GM18520 (cell line): ENCODE results near the gene SPATA6.
"Not testable (repeated sequence)": the region's sequence is repeated elsewhere in the genome, so short reads cannot be mapped to it uniquely, and the experiment has no call there.

Experiments used
- ATAC-seq: cut with Tn5 transposase; IDR thresholded peaks from one replicate; pipeline ENCODE4 v1.9.1; 2021; ENCODE audit not compliant: unreplicated experiment

SPATA6 gene

GRCh38 chr1:48471691-48472576 lies at the start of gene SPATA6:
TSS of gene SPATA6 (minus strand) at chr1:48472204. CDS start at chr1:48472008, 196 bp downstream.
- peak; percentile 97 for ATAC-seq

- not testable (repeated sequence) for ATAC-seq
Measured at GRCh38 chr1:48519896-48520295, 47.9 kb upstream of the SPATA6 start.

GRCh38 chr1:48506870-48507269 lies 34.9 kb upstream of the SPATA6 start:
- no peak for ATAC-seq

GRCh38 chr1:48500541-48501450 lies 28.8 kb upstream of the SPATA6 start:
- ATAC-seq = no peak

- no peak for ATAC-seq
Measured at GRCh38 chr1:48499211-48499735, 27.3 kb upstream of the SPATA6 start.

DNA sequence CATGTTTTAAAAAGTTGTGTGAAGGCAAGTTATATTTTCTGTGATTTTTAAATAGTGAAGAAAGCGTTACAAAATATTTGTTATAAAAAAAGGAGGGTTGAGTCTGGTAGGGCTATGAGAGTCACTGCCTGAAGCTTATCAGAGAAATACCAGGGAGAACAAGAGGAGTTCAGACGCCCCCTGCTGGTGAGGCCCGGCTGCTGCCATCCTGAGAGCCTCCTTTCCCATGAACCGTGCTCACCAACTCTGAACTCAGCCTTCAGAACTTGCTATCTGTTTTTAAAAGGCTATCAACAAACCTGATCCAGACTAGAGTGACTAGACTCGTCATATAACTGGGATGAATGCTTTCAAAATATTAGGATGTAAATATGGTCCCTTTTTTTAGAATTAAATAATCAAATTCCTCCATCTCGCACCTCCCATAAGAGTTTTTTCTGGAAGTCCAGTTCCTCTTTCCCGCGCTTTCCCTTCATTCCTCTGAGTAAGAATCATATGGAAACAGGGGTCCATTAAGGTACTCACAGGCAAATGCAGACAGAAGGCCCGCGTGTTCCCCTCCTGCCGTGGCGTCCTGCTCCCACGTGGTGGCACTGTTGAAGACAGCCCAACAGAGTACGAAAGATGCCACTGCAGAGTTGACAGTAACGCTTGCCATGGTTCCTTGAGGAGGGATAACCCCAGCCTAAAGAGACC lies 26.2 kb upstream of the SPATA6 start:
- ATAC-seq = peak; percentile 42

DNA sequence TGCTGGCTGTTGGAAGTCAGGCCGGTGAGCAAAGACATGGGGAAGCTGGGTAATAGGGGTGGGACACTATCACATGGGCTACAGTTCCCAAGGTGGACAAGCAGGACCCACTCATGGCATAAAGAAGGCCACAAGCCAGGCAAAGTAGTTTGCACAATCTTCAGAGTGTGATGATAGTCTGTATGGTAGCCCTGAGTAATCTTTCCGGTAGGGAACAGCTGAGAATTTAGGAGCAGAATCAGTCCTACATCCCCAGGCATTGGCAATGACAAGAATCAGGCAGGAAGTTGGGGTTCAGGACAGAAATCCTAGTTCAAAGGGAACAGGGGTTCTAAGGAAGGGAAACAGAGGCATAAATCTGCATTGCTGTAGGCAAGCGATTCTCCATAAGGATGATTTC lies 23.9 kb upstream of the SPATA6 start:
- no peak for ATAC-seq

DNA sequence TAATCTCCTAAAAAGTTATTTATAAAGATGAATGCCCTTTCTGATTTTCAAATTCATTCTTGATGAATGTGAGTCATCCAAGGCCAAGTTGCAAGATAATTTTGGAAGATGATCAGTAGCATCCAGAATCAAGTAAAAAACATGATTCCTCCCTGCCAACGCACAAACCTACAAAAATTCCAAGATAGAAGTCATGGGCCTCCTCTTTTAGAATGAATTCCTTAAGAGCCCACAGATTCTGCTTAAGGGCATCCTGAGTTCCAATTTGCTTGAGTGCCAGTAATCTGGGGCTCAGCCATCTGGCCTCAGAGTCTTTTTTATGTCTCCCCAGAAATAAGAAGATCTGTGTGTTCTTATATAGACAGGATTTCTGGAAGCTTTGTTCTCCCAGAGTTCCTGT lies 23.2 kb upstream of the SPATA6 start:
- ATAC-seq = no peak

DNA sequence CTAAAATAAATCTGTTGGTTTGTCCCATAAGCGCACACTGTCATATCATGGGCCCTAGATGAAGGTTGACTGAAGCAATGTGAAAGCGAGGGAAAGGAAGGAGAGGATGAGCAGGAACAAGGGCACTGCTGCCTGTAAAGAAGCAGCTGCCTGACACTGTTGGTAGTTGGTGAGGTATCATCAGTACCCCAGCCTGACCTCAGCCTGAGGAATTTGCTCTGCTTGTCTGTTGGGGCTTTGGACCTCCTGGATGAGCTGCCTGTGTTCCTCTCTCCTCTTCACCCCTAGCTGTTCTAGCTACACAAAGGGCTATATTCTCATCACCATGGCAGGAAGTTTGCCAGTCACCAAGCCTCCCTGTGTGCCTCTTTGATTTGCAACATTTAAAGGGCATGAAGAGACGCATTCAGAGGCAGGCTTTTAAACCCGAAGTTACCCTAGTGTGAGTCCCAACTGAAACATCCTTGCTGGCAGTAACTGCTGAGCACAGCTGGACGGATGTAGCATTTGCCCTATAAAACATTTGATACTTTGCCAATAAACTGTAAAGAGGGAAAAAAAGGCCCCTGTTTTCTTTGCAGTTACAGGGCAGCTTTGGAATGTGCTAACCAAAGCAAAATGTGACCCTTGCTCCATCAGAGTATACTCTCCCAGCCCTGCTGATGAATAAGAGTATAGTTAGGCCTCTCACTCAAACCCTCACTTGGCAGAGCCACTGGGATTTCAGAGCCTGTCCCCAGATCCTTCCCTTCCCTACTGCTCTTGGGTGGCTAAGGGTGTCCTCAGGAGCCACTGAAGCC lies 22.2 kb upstream of the SPATA6 start:
- no peak for ATAC-seq

DNA sequence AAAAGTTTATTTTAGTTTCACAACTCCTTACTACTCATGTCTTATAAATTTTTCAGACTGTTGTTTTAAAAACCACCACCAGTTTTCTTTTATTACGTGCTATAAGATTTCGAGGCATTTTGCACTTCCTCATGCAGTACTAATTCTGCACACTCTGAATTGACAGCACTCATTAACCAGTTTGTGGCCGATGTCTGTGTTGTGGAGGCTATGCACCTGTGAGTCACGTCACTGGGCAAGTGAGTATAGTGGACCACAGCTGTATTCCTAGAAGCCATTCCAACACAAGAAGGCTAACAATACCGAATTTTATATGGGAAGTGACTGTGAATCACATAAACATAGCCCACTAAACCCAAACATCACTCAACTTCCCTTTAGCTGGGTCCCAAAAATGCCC lies 21.0 kb upstream of the SPATA6 start:
- no peak for ATAC-seq

DNA sequence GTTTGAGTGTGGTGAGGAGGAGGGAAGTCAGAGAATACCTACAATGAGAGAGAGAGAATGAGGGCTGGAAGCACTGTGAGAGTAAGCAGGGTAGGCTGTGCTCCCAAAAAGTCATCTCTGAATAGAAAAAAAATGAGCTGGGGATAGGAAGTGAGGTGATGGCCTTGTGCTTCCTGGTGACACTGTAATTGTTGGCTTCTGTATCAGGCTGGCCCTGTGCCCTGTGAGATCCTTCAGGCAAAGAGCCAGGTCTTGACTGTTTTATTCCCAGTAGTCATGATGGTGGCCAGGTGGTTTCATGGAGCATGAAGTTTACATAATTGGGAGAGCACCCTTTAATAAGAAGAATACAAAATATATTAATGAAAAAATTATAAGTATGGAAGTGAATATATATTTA lies 20.4 kb upstream of the SPATA6 start:
- no peak for ATAC-seq

GRCh38 chr1:48488721-48489120 lies 16.7 kb upstream of the SPATA6 start:
- no peak for ATAC-seq

- ATAC-seq = no peak
Measured at GRCh38 chr1:48480504-48480903, 8.5 kb upstream of the SPATA6 start.

DNA sequence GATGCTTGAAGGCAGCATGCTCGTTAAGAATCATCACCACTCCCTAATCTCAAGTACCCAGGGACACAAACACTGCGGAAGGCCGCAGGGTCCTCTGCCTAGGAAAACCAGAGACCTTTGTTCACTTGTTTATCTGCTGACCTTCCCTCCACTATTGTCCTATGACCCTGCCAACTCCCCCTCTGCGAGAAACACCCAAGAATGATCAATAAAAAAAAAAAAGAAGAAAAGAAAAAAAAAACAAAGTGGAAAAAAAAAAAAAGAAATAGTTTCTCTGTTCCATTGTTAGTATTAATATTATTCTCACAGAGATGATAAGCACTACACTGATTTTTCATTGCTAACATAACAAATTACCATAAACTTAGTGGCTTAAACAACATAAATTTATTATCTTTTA lies 8.0 kb upstream of the SPATA6 start:
- not testable (repeated sequence) for ATAC-seq

DNA sequence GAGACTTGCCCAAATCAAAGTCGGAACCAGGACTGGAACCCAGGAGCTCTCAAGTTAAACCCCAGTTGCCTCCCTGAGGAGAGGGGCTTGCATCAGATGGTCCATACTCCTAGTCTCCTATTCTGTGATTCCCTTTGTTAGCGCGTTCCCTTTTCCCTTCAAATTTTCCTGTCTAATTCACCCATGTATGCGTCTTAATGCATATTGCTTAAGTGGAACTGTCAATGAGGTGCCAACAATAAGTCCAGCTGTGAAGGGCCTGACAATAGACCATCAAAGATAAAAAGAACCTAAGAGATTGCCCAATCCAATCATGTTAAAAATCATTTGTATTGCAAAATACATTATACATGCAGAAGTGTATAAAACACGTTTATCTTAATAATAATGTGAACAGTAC lies 634 bp upstream of the SPATA6 start:
- no peak for ATAC-seq

DNA sequence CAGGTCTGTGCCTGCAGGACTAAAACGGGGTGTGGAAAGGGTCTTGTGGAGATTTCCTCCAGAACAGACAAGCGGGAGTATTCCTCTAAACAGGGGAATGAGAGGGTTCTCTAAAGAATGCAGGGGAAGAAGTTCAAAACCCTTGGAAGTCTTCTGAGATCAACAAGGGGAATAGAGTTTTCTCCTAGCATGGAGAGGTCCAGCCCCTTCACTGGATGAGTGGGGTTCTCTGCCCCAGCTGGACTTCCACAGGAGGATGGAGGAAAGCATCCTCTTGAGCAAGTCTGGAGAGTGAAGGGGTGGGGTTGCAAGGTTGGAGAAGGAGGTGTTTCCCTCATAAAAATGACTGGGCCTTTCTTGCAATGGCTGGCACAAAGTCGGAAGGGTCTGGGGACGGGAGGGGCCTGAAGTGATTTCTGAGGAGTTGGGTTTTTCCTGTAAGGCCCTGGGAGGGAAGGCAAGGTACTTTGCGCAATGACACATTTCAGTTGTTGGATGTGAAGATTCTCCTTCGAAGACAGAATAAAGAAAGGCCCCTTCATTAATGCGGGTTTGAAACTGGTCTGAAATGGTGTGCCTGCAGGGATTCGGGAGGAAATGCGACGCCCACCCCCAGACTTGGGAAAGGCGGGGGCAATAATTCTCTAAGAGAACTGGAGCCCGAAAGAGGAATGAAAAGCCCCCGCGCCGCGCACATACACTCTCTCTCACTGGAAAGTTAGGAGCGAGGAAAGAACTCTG lies 884 bp downstream of the SPATA6 start:
- ATAC-seq = no peak

- no peak for ATAC-seq
Measured at GRCh38 chr1:48470481-48470855, 1.5 kb downstream of the SPATA6 start.

DNA sequence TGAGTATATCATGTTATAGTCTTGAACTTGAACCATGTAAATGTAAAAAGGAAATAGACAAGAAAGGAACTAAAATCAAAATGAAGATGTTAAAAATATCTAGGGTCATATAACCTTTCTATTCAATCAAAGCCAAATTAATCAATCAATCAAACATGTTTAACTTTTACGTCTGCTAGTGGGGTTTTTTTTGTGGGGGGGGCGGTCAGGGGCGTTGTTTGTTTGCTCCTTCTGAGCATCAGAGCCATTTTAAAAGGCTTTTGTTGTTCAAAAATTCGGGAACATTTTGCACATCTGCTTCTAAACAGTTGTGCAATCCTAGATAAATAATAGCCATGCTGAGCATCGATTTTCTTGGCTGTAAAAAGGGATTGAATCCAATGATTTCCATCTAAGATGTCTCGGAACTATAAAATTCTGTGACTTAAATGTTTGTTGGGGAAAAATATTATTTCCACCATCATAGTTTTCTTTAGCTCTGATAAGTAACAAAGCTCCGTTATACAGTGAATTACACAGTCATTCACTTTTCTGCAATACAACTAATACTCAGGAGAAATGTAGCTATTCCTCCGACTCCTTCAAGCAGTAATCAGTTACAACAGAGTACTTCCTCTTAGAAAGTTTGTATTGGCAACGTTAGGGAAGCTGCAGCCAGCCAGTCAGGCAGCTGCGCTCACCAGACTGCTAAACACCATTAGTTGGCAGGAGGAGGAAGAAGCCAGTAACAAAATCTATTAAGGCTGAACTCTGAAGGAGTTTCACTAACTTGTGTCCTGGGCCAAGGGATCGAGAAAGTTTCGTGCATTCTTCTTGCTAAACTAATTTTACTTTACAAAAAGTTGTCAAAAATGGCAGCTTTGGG lies 2.2 kb downstream of the SPATA6 start:
- ATAC-seq = no peak

DNA sequence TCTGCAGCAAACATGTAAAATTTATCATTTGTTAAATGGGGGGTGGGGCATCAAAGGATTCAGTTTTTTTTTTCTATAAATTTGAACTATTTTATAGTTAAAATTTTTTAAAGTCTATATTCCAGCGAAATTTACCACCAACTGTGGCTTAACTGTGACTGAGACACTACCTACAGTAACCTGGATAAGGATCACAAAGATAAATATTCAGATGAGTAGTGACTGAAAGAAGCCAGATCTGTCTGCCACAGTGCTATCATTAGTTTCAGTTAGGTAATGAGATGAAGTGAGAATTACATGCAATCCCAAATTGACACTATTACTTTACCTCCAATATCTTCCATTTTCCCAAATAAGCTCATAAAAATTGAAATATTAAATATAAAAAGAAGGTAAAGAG lies 5.4 kb downstream of the SPATA6 start:
- ATAC-seq = no peak
